DMS153 (cell line): ENCODE results near the gene LRRC75B.

Experiments used
- DNase-seq: peaks from one replicate; lab custom pipeline; 2025; lab: John Stamatoyannopoulos, UW

LRRC75B gene

DNA sequence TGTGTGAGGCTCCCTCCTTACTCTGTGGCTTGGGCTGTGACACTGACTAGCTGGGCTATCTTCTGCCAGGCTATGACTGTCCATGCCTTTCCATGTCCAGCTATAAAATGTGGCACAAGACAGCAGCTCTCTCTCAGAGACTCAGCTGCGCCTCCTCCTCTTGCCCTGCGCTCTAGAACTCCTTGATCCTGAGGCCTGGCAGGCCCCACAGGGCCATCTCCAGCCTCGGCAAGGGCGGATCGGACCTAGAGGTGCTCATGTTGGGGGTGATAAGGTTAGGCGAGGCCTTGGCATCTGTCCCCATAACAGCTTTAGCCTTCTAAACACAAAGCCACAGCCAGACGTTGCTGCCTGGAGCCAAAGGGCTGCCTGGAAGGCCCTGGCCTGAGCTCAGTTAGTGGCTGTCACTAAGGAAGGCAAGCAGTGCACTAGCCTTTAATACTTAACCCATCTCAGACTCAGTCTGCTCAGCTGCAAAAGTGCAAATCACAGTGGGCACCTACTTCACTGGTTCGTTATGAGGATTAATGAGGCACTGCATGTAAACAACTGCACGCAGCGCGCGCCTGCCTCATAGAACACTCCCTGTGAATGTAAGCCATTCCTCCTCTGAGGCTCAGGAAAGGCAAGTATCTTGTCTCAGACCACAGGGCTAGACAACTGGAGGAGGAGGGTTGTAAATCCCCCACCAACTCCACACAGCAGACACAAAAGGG is 39.1 kb downstream of the LRRC75B start:
- DNase-seq = peak; percentile 11

GRCh38 chr22:24552503-24553286 is 40.2 kb downstream of the LRRC75B start:
- DNase-seq = peak; percentile 86

- no peak for DNase-seq
Observed at GRCh38 chr22:24550902-24551435, 41.9 kb downstream of the LRRC75B start.

- DNase-seq = no peak
Observed at GRCh38 chr22:24550028-24550901, 42.6 kb downstream of the LRRC75B start.

- no peak for DNase-seq
Observed at GRCh38 chr22:24548812-24549211, 44.1 kb downstream of the LRRC75B start.

- DNase-seq = no peak
Observed at GRCh38 chr22:24543679-24544243, 49.1 kb downstream of the LRRC75B start.

- no peak for DNase-seq
Observed at GRCh38 chr22:24543185-24543601, 49.7 kb downstream of the LRRC75B start.

GRCh38 chr22:24542641-24543040 is 50.2 kb downstream of the LRRC75B start:
- no peak for DNase-seq

- DNase-seq = no peak
Observed at GRCh38 chr22:24541681-24542515, 51.0 kb downstream of the LRRC75B start.

DNA sequence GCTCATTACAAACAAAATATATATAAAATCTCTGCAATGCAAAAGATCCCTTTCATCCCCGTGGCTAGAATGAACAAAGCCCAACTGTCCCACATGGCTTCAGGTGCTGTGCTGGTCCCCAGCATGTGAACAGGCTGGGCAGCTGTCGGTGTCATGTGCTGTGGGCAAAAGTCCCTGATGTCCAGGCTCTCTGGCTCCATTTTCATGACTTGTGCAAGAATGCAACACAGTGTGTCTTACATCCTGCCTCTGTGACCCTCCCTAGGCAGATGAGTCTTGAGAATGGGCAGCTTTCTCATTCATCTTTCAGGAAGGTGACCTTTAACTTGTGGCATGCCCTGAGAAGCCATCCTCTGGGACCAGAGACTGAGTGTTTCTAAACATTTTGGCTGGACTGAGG is 52.4 kb downstream of the LRRC75B start:
- DNase-seq = no peak

DNA sequence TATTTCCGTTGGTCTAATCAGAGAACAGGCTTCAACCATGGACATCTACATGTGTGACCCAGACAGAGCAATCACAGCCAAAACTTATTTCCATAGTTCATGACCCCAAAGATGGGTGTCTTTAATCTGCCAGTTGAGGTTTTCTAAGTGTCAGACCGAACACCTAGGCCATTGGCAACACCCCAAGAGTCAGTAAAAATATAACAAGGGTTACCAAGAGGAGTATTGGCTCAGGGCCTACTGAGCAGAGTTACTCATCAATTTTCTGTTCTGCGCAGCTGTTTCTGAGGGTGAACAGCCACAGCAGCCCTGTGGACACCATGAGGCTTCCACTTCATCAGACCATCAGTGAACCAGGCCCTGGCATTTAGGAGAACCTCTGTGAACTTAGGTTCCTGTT is 56.8 kb downstream of the LRRC75B start:
- DNase-seq = no peak
